B cell (primary cell): ENCODE measurements around the gene AHDC1.

Source experiments
- EZH2 ChIP-seq: IDR thresholded peaks from 2 replicates; pipeline ENCODE4 v1.6.1; 2012; ENCODE audit warnings: borderline replicate concordance, low read depth, mild to moderate bottlenecking, moderate library complexity, low read length; ENCODE audit not compliant: insufficient read depth, poor library complexity, severe bottlenecking
- TF ChIP-seq, protein P1 (sequence below): fragments of 200-600 bp; IDR thresholded peaks from one replicate; pipeline ENCODE4 v1.8.0; 2022; ENCODE audit warnings: antibody characterized with exemption, mild to moderate bottlenecking

DNA sequence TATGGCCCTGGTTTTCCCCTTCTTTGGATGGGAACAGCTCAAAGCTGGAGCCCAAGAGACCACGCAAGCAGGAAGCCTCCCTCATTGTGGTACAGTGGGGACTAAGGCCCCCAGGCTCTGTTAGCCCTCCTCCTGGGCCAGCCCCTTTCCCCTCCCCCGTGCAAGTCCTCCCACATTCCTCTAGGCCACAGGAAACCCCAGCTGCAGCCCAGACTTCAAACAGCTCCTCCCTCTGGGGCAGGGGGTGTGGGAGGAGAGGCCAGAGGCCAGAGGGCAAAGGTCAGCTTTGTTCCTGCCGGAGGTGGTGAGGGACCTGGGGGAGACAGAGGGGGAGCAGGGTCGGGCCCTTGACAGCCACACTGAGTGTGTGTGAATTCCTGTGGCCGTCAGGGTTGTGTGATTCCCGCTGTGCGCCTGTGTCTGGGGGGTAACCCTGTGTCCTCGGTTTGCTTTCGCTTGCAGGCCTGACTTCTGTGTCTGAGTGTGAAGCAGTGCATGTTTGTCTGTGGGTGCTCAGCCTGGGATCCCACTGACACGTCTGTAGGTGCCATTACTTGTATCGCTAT lies 3.4 kb upstream of the AHDC1 start:
- TF ChIP-seq, protein P1, sequence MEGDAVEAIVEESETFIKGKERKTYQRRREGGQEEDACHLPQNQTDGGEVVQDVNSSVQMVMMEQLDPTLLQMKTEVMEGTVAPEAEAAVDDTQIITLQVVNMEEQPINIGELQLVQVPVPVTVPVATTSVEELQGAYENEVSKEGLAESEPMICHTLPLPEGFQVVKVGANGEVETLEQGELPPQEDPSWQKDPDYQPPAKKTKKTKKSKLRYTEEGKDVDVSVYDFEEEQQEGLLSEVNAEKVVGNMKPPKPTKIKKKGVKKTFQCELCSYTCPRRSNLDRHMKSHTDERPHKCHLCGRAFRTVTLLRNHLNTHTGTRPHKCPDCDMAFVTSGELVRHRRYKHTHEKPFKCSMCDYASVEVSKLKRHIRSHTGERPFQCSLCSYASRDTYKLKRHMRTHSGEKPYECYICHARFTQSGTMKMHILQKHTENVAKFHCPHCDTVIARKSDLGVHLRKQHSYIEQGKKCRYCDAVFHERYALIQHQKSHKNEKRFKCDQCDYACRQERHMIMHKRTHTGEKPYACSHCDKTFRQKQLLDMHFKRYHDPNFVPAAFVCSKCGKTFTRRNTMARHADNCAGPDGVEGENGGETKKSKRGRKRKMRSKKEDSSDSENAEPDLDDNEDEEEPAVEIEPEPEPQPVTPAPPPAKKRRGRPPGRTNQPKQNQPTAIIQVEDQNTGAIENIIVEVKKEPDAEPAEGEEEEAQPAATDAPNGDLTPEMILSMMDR: no peak
- TF ChIP-seq EZH2: no peak
